Naive thymus-derived CD4-positive, alpha-beta T cell (primary cell): ENCODE data around the gene ANKRD62. TPM values are rescaled to one million over a fixed set of nuclear protein-coding genes. Genes with fewer than 3 reads are reported as not detected.

Source experiments
- polyA plus RNA-seq, 2 donors: library from polyadenylated mRNA; unstranded; fragments of 300-500 nt; fragmentation: Illumina TruSeq; gene quantifications; one replicate each; pipeline ENCODE4 v1.2.3, GENCODE V29; 2021
- total RNA-seq, 6 experiments: library from RNA in 5 of 6; stranded (reverse) in 5 of 6; gene quantifications; 1 replicate in 5 of 6; 2 replicates in 1 of 6; pipeline ENCODE4 v1.2.3 and lab custom pipeline; 2021 to 2026

ANKRD62 gene
- total and polyA plus RNA-seq, 7 experiments from 2014 or later, result not detected

Other genes starting within 250 kb of the ANKRD62 start
- 100 to 1,000 TPM in 1 of 5 experiments, 10 to 100 TPM in 4; 27.2 to 115 (median 56.1) TPM for gene CHMP1B, start 242.4 kb upstream of the ANKRD62 start, total RNA-seq
- gene CHMP1B, start 242.4 kb upstream of the ANKRD62 start, polyA plus RNA-seq, result 10 to 100 TPM; 52.1 to 54.2 TPM
- 10 to 100 TPM; 61.9 to 88.0 (median 86.2) TPM for gene MPPE1, start 185.5 kb upstream of the ANKRD62 start, total RNA-seq
- gene MPPE1, start 185.5 kb upstream of the ANKRD62 start, polyA plus RNA-seq, result 10 to 100 TPM; 45.6 to 47.7 TPM
- gene IMPA2, start 112.3 kb upstream of the ANKRD62 start, total RNA-seq, result 10 to 100 TPM in 2 of 5 experiments, 1 to 10 TPM in 3; 4.9 to 27.8 (median 6.5) TPM
- gene IMPA2, start 112.3 kb upstream of the ANKRD62 start, polyA plus RNA-seq, result 1 to 10 TPM; 7.8 to 8.9 TPM
- not detected for gene CIDEA, start 160.5 kb downstream of the ANKRD62 start, total RNA-seq
- not detected for gene CIDEA, start 160.5 kb downstream of the ANKRD62 start, polyA plus RNA-seq
- 10 to 100 TPM in 2 of 5 experiments, 1 to 10 TPM in 2, under 1 TPM in 1; 0.70 to 16.5 (median 3.7) TPM for gene TUBB6, start 214.4 kb downstream of the ANKRD62 start, total RNA-seq
- gene TUBB6, start 214.4 kb downstream of the ANKRD62 start, polyA plus RNA-seq, result 1 to 10 TPM; 1.3 to 3.2 TPM